Dedifferentiated amniotic fluid mesenchymal stem cell (primary cell): Measurements from ENCODE around the gene SLC35F2.
"Not testable (repeated sequence)": the region's sequence is repeated elsewhere in the genome, so short reads cannot be mapped to it uniquely, and the experiment has no call there.

Experiments
- DNase-seq: peaks from one replicate; pipeline ENCODE4 v3.0.0-alpha.2; 2016; ENCODE audit errors: extremely low spot score

The SLC35F2 gene

GRCh38 chr11:107789767-107790166, 68.8 kb downstream of the SLC35F2 start:
- DNase-seq, result no peak

- DNase-seq, result no peak
These were observed 70.9 kb downstream of the SLC35F2 start for GRCh38 chr11:107787733-107788132.

GRCh38 chr11:107785401-107785800, 73.2 kb downstream of the SLC35F2 start:
- DNase-seq, result no peak

- no peak for DNase-seq
These were observed 75.5 kb downstream of the SLC35F2 start for GRCh38 chr11:107783121-107783520.

GRCh38 chr11:107780775-107781174, 77.8 kb downstream of the SLC35F2 start:
- DNase-seq, result no peak

- no peak for DNase-seq
These were observed 78.5 kb downstream of the SLC35F2 start for GRCh38 chr11:107780136-107780535.

- no peak for DNase-seq
These were observed 79.6 kb downstream of the SLC35F2 start for GRCh38 chr11:107778839-107779517.

GRCh38 chr11:107777110-107777509, 81.5 kb downstream of the SLC35F2 start:
- no peak for DNase-seq

GRCh38 chr11:107776062-107776461, 82.5 kb downstream of the SLC35F2 start:
- no peak for DNase-seq

- DNase-seq, result no peak
These were observed 88.0 kb downstream of the SLC35F2 start for GRCh38 chr11:107770551-107770951.

- no peak for DNase-seq
These were observed 89.4 kb downstream of the SLC35F2 start for GRCh38 chr11:107769189-107769588.

- not testable (repeated sequence) for DNase-seq
These were observed 99.8 kb downstream of the SLC35F2 start for GRCh38 chr11:107758719-107759355.

GRCh38 chr11:107757661-107758060, 100.9 kb downstream of the SLC35F2 start:
- DNase-seq, result no peak

GRCh38 chr11:107756553-107756952, 102.0 kb downstream of the SLC35F2 start:
- DNase-seq, result no peak

- no peak for DNase-seq
These were observed 105.4 kb downstream of the SLC35F2 start for GRCh38 chr11:107752949-107753822.

- DNase-seq, result no peak
These were observed 106.1 kb downstream of the SLC35F2 start for GRCh38 chr11:107752508-107752907.

GRCh38 chr11:107751082-107751481, 107.5 kb downstream of the SLC35F2 start:
- DNase-seq, result no peak

- DNase-seq, result no peak
These were observed 108.3 kb downstream of the SLC35F2 start for GRCh38 chr11:107750313-107750712.

GRCh38 chr11:107747622-107748021, 111.0 kb downstream of the SLC35F2 start:
- no peak for DNase-seq

GRCh38 chr11:107744736-107745135, 113.9 kb downstream of the SLC35F2 start:
- DNase-seq, result no peak

GRCh38 chr11:107743191-107743590, 115.4 kb downstream of the SLC35F2 start:
- no peak for DNase-seq

- DNase-seq, result no peak
These were observed 117.4 kb downstream of the SLC35F2 start for GRCh38 chr11:107741044-107741823.
